GM21576 (cell line): ENCODE data around the gene RNF181.
"Not testable (repeated sequence)": the region's sequence is repeated elsewhere in the genome, so short reads cannot be mapped to it uniquely, and the experiment has no call there.

Experiments used
- ATAC-seq: cut with Tn5 transposase; IDR thresholded peaks from one replicate; pipeline ENCODE4 v1.9.1; 2021; ENCODE audit warnings: mild to moderate bottlenecking, moderate library complexity; ENCODE audit not compliant: unreplicated experiment

Gene RNF181

GRCh38 chr2:85577063-85577385 is 18.5 kb upstream of the RNF181 start:
- no peak for ATAC-seq

GRCh38 chr2:85577386-85578242 is 17.9 kb upstream of the RNF181 start, which contains the start of gene VAMP8:
TSS of gene VAMP8 (plus strand) at chr2:85577586. CDS start at chr2:85577647, 61 bp downstream.
- peak; percentile 67 for ATAC-seq

- peak; percentile 35 for ATAC-seq
Measured at GRCh38 chr2:85578243-85579180, 17.0 kb upstream of the RNF181 start.

GRCh38 chr2:85579266-85579935 is 16.1 kb upstream of the RNF181 start:
- ATAC-seq: no peak

- ATAC-seq: no peak
Measured at GRCh38 chr2:85580206-85580605, 15.3 kb upstream of the RNF181 start.

- no peak for ATAC-seq
Measured at GRCh38 chr2:85582492-85582891, 13.1 kb upstream of the RNF181 start.

GRCh38 chr2:85583667-85584353 is 11.7 kb upstream of the RNF181 start:
- peak; percentile 6 for ATAC-seq

- peak; percentile 48 for ATAC-seq
Measured at GRCh38 chr2:85584354-85584856, 11.1 kb upstream of the RNF181 start, which contains the start of gene VAMP5. TSS of gene VAMP5 (plus strand) at chr2:85584431. CDS start at chr2:85584491, 60 bp downstream.

GRCh38 chr2:85584857-85585780 is 10.4 kb upstream of the RNF181 start:
- peak; percentile 51 for ATAC-seq

- no peak for ATAC-seq
Measured at GRCh38 chr2:85585781-85586105, 9.8 kb upstream of the RNF181 start.

GRCh38 chr2:85588236-85588635 is 7.3 kb upstream of the RNF181 start:
- ATAC-seq: no peak

- ATAC-seq: no peak
Measured at GRCh38 chr2:85588645-85589044, 6.9 kb upstream of the RNF181 start.

- no peak for ATAC-seq
Measured at GRCh38 chr2:85589181-85589580, 6.4 kb upstream of the RNF181 start.

GRCh38 chr2:85589982-85590791 is 5.4 kb upstream of the RNF181 start:
- ATAC-seq: no peak

- ATAC-seq: no peak
Measured at GRCh38 chr2:85590950-85591349, 4.6 kb upstream of the RNF181 start.

GRCh38 chr2:85591563-85591962 is 4.0 kb upstream of the RNF181 start:
- ATAC-seq: no peak

GRCh38 chr2:85592299-85592698 is 3.2 kb upstream of the RNF181 start:
- not testable (repeated sequence) for ATAC-seq

GRCh38 chr2:85593023-85593422 is 2.5 kb upstream of the RNF181 start:
- no peak for ATAC-seq
